CD4-positive, CD25-positive, alpha-beta regulatory T cell (primary cell): ENCODE measurements around the gene NF1. TPM values are rescaled to one million over a fixed set of nuclear protein-coding genes. Genes with fewer than 3 reads are reported as not detected.
A peak's percentile ranks its signal among the peaks of the same experiment; 100 is the strongest.
"Not testable (repeated sequence)": the region's sequence is repeated elsewhere in the genome, so short reads cannot be mapped to it uniquely, and the experiment has no call there.

Experiments
- ATAC-seq, 2 donors: fragments of 150-1000 bp; cut with Tn5 transposase; one replicate each; pipeline ENCODE4 v1.10.0; 2021; ENCODE audit warnings: low read depth in 2 of 2, moderate number of reproducible peaks in 2 of 2, moderate library complexity in 1 of 2
- DNase-seq, 3 donors: peaks; one replicate each; pipeline versions ENCODE4 v3.0.0 to v3.0.0-alpha.2; 2012 to 2022; ENCODE audit warnings: mixed read lengths in 1 of 3
- H3K27ac ChIP-seq: one replicate; pipeline ENCODE4 v1.7.0; 2013; ENCODE audit warnings: mild to moderate bottlenecking, low read length; ENCODE audit not compliant: insufficient read depth, poor library complexity, severe bottlenecking
- H3K27me3 ChIP-seq: one replicate; pipeline ENCODE4 v1.7.0; 2013; ENCODE audit warnings: low read length; ENCODE audit not compliant: control insufficient read depth, insufficient read depth
- H3K36me3 ChIP-seq: one replicate; pipeline ENCODE4 v1.7.0; 2013; ENCODE audit warnings: mild to moderate bottlenecking, low read length, moderate library complexity; ENCODE audit not compliant: control insufficient read depth, insufficient read depth
- H3K4me1 ChIP-seq: 2 replicates; pipeline ENCODE4 v1.7.0; 2013; ENCODE audit warnings: mild to moderate bottlenecking, low read length; ENCODE audit not compliant: insufficient read depth, control insufficient read depth, poor library complexity, severe bottlenecking
- H3K4me3 ChIP-seq: one replicate; pipeline ENCODE4 v1.7.0; 2013; ENCODE audit warnings: low read depth, mild to moderate bottlenecking, low read length, moderate library complexity
- H3K9me3 ChIP-seq, 2 experiments: 1 replicate in 1 of 2; 2 replicates in 1 of 2; pipeline ENCODE4 v1.7.0; 2013; ENCODE audit warnings: low read length in 2 of 2, mild to moderate bottlenecking in 1 of 2, moderate library complexity in 1 of 2; ENCODE audit not compliant: control insufficient read depth in 2 of 2
- H3K27ac Mint-ChIP-seq, 3 donors: one replicate each; pipeline ENCODE4 v1.8.0; 2020 to 2022; ENCODE audit warnings: mild to moderate bottlenecking in 3 of 3, mixed read lengths in 3 of 3, moderate library complexity in 2 of 3
- H3K27me3 Mint-ChIP-seq: one replicate; pipeline ENCODE4 v1.8.0; 2022; ENCODE audit warnings: mild to moderate bottlenecking, mixed read lengths
- H3K36me3 Mint-ChIP-seq: one replicate; pipeline ENCODE4 v1.8.0; 2020; ENCODE audit warnings: mixed read lengths
- H3K4me1 Mint-ChIP-seq, 4 donors: one replicate each; pipeline ENCODE4 v1.8.0; 2020 to 2022; ENCODE audit warnings: mixed read lengths in 4 of 4, mild to moderate bottlenecking in 1 of 4
- H3K4me3 Mint-ChIP-seq, 4 donors: one replicate each; pipeline ENCODE4 v1.8.0; 2020 to 2022; ENCODE audit warnings: mild to moderate bottlenecking in 4 of 4, mixed read lengths in 4 of 4, moderate library complexity in 3 of 4
- H3K9me3 Mint-ChIP-seq, 7 donors: one replicate each; pipeline ENCODE4 v1.8.0; 2020 to 2022; ENCODE audit warnings: mixed read lengths in 7 of 7, mild to moderate bottlenecking in 3 of 7, moderate library complexity in 2 of 7
- polyA plus RNA-seq, 4 donors: library from polyadenylated mRNA; unstranded; fragments of 300-500 nt; fragmentation: Illumina TruSeq; gene quantifications; one replicate each; pipeline ENCODE4 v1.2.3, GENCODE V29; 2021
- total RNA-seq: library from RNA; stranded (reverse); gene quantifications from one replicate; pipeline ENCODE4 v1.2.3, GENCODE V29; 2022

Gene NF1
- total and polyA plus RNA-seq, 5 donors from 2014 or later, result 19.7 to 47.3 (median 40.8) TPM

GRCh38 chr17:31101943-31102342 is 7.2 kb downstream of the NF1 start:
- Mint-ChIP-seq H3K9me3 (peaks cover 0 to 1% (median 0%) of the 10 kb centered on the region in 7 donors), H3K27ac (peak overlapping the region in 1 of 3 donors; percentile 7), H3K36me3 (no peaks in the 10 kb centered on the region), H3K4me3 (no peak overlapping the region), H3K4me1 (peaks cover 0 to 14% (median 3%) of the 10 kb centered on the region in 4 donors), H3K27me3 (no peaks in the 10 kb centered on the region)
- DNase-seq (no peak), ATAC-seq (no peak)
- Histone ChIP-seq H3K4me3 (no peak overlapping the region), H3K36me3 (no peaks in the 10 kb centered on the region), H3K27ac (no peak overlapping the region), H3K27me3 (no peaks in the 10 kb centered on the region), H3K4me1 (no peaks in the 10 kb centered on the region), H3K9me3 (no peaks in the 10 kb centered on the region)

- no peaks in the 10 kb centered on the region for H3K27me3 Mint-ChIP-seq
- peaks cover 0 to 10% (median 3%) of the 10 kb centered on the region in 4 donors for H3K4me1 Mint-ChIP-seq
- DNase-seq (no peak), ATAC-seq (no peak)
- no peaks in the 10 kb centered on the region for H3K27me3 ChIP-seq
- no peak overlapping the region for H3K4me3 Mint-ChIP-seq
- H3K4me3 ChIP-seq, result no peak overlapping the region
- peaks cover 0 to 1% (median 0%) of the 10 kb centered on the region in 7 donors for H3K9me3 Mint-ChIP-seq
- H3K4me1 ChIP-seq, result no peaks in the 10 kb centered on the region
- peak overlapping the region in 1 of 3 donors; percentile 11 for H3K27ac Mint-ChIP-seq
- H3K36me3 ChIP-seq, result no peaks in the 10 kb centered on the region
- H3K27ac ChIP-seq, result no peak overlapping the region
- no peaks in the 10 kb centered on the region for H3K36me3 Mint-ChIP-seq
- H3K9me3 ChIP-seq, result no peaks in the 10 kb centered on the region
These were observed 11.2 kb downstream of the NF1 start for GRCh38 chr17:31105991-31106390.

DNA sequence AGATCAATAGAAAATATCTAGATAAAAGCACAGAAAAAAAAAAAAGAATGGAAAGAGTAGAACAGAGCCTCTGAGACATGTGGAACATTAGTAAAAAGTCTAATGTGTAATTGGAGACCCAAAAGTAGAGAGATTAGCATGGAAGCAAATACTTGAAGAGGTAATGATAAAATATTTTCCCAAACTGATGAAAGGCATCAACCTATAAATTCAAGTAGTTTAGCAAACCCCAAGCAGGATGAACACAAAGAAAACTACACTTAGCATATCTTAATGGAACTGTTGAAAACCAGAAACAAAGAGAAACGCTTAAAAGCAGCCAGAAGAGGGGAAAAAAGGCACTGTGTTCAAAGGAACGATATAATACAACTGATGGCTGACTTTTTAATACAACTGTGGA is 16.4 kb downstream of the NF1 start:
- Histone ChIP-seq H3K27me3 (no peaks in the 10 kb centered on the region), H3K4me3 (no peak overlapping the region), H3K27ac (no peak overlapping the region), H3K9me3 (no peaks in the 10 kb centered on the region), H3K36me3 (no peaks in the 10 kb centered on the region), H3K4me1 (no peaks in the 10 kb centered on the region)
- Mint-ChIP-seq H3K27ac (no peak overlapping the region), H3K9me3 (no peaks in the 10 kb centered on the region), H3K4me1 (peaks cover 0 to 12% (median 7%) of the 10 kb centered on the region in 4 donors), H3K27me3 (no peaks in the 10 kb centered on the region), H3K4me3 (no peak overlapping the region), H3K36me3 (no peaks in the 10 kb centered on the region)
- DNase-seq (no peak), ATAC-seq (no peak)

- Histone ChIP-seq H3K27me3 (no peaks in the 10 kb centered on the region), H3K4me3 (no peak overlapping the region), H3K4me1 (no peaks in the 10 kb centered on the region), H3K36me3 (no peaks in the 10 kb centered on the region), H3K9me3 (no peaks in the 10 kb centered on the region), H3K27ac (no peak overlapping the region)
- Mint-ChIP-seq H3K9me3 (no peaks in the 10 kb centered on the region), H3K4me3 (no peak overlapping the region), H3K27ac (no peak overlapping the region), H3K36me3 (no peaks in the 10 kb centered on the region), H3K4me1 (peaks cover 0 to 11% (median 7%) of the 10 kb centered on the region in 4 donors), H3K27me3 (no peaks in the 10 kb centered on the region)
- ATAC-seq (no peak), DNase-seq (no peak)
These were observed 17.4 kb downstream of the NF1 start for GRCh38 chr17:31112001-31112661.

- not testable (repeated sequence) for H3K36me3 Mint-ChIP-seq, H3K9me3 Mint-ChIP-seq, H3K4me3 Mint-ChIP-seq, H3K27ac ChIP-seq, H3K4me3 ChIP-seq, H3K27me3 ChIP-seq, DNase-seq, H3K9me3 ChIP-seq, ATAC-seq, H3K4me1 ChIP-seq, H3K36me3 ChIP-seq, H3K27me3 Mint-ChIP-seq
- Mint-ChIP-seq H3K4me1 (peaks cover 0 to 11% (median 6%) of the 10 kb centered on the region in 4 donors), H3K27ac (peak overlapping the region in 1 of 3 donors; percentile 11)
These were observed 18.6 kb downstream of the NF1 start for GRCh38 chr17:31113368-31113767.

DNA sequence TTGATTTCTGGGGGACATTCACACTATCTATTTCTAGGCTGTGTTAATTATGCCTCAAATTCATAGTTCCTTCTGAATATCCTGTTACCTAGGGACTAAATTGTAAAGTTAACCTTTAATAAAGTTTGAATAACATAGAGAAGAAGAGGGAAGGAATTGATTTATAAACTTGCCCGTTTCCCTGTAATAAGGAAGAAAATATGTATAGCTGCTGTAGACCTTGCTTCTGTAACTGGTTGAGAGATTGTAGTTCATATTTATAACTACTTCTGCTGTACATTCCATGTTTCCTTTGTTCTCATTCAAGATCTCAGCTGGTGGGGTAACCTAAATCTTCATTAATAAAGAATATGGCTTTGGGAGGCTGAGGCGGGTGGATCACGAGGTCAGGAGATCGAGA is 19.2 kb downstream of the NF1 start:
- peaks cover 0 to 1% (median 0%) of the 10 kb centered on the region in 7 donors for H3K9me3 Mint-ChIP-seq
- H3K9me3 ChIP-seq, result no peaks in the 10 kb centered on the region
- H3K36me3 ChIP-seq, result no peaks in the 10 kb centered on the region
- no peak overlapping the region for H3K4me3 Mint-ChIP-seq
- H3K4me1 Mint-ChIP-seq, result peaks cover 0 to 11% (median 6%) of the 10 kb centered on the region in 4 donors
- DNase-seq (no peak), ATAC-seq (no peak)
- H3K27ac ChIP-seq, result no peak overlapping the region
- H3K27me3 ChIP-seq, result no peaks in the 10 kb centered on the region
- no peaks in the 10 kb centered on the region for H3K4me1 ChIP-seq
- H3K36me3 Mint-ChIP-seq, result no peaks in the 10 kb centered on the region
- no peaks in the 10 kb centered on the region for H3K27me3 Mint-ChIP-seq
- H3K4me3 ChIP-seq, result no peak overlapping the region
- peak overlapping the region in 1 of 3 donors; percentile 11 for H3K27ac Mint-ChIP-seq

DNA sequence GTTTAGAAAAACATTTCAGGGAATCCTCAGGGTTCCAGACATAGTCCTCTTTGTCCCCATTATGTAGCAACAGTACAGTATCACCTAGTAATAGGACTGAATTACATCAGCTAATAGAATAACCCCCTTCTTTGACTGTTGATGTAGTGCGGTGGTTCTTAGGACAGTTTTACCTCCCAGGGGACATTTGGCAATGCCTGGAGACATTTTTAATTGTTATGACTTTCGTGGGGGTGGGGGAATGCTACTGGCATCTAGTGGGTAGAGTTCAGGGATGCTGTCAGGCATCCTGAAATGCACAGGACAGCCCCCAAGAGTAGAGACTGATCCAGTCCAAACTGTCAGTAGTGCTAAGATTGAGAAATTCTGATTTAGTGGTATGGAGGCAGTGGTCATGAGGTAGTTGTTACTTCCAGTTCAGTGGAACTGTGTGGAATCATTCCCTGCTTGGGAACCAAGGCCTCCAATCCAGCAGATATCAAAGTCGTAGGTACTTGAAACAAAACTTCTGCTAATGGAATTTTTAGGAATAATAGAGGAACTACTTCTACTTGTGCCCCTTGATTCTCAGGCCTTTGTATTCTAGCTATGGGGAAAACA is 20.3 kb downstream of the NF1 start:
- no peaks in the 10 kb centered on the region for H3K36me3 ChIP-seq
- H3K27ac ChIP-seq, result no peak overlapping the region
- H3K9me3 ChIP-seq, result no peaks in the 10 kb centered on the region
- no peaks in the 10 kb centered on the region for H3K27me3 Mint-ChIP-seq
- H3K4me1 ChIP-seq, result no peaks in the 10 kb centered on the region
- no peak overlapping the region for H3K4me3 Mint-ChIP-seq
- no peak overlapping the region for H3K4me3 ChIP-seq
- H3K4me1 Mint-ChIP-seq, result peaks cover 0 to 9% (median 8%) of the 10 kb centered on the region in 4 donors
- DNase-seq (no peak), ATAC-seq (no peak)
- peaks cover 0 to 1% (median 0%) of the 10 kb centered on the region in 7 donors for H3K9me3 Mint-ChIP-seq
- no peaks in the 10 kb centered on the region for H3K27me3 ChIP-seq
- peak overlapping the region in 1 of 3 donors; percentile 5 for H3K27ac Mint-ChIP-seq
- H3K36me3 Mint-ChIP-seq, result peaks cover 3% of the 10 kb centered on the region

DNA sequence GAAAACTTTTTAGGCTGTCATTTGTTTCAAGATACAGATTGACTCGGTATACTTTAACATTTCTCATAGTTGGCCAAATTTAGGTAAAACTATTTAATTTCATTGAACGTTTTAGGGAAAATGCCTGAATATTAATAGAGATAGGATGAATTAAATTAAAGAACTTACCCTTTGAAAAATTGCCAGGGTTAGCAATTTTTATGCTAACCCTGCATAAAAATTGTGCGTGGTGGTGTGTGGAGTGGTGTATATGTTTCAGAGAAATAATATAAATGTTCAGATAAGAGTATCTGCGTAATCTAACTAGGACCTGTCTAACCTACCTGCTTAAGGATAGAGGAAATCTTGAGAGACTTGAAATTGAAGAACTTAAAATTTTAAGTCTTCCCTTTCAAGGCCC is 21.4 kb downstream of the NF1 start:
- ATAC-seq (no peak), DNase-seq (no peak)
- Mint-ChIP-seq H3K4me1 (peaks cover 0 to 9% (median 6%) of the 10 kb centered on the region in 4 donors), H3K36me3 (peaks cover 3% of the 10 kb centered on the region), H3K27me3 (no peaks in the 10 kb centered on the region), H3K9me3 (peaks cover 0 to 1% (median 0%) of the 10 kb centered on the region in 7 donors), H3K4me3 (no peak overlapping the region), H3K27ac (peak overlapping the region in 1 of 3 donors; percentile 20)
- no peaks in the 10 kb centered on the region for H3K4me1 ChIP-seq
- no peak overlapping the region for H3K27ac ChIP-seq
- H3K27me3 ChIP-seq, result no peaks in the 10 kb centered on the region
- no peak overlapping the region for H3K4me3 ChIP-seq
- H3K9me3 ChIP-seq, result no peaks in the 10 kb centered on the region
- no peaks in the 10 kb centered on the region for H3K36me3 ChIP-seq
